ENCODE measurements around the gene PLBD2.
"Not testable (repeated sequence)": the region's sequence is repeated elsewhere in the genome, so short reads cannot be mapped to it uniquely, and the experiment has no call there.

Gene PLBD2

GRCh38 chr12:113348849-113349536 is 9.4 kb upstream of the PLBD2 start:
- H3K9me2 ChIP-seq (replicated peaks; ENCODE audit: low read depth, low read length), result no peaks in the 10 kb centered on the region
- H3K79me2 ChIP-seq (ENCODE audit: insufficient read depth, low read length), result no peaks in the 10 kb centered on the region
- H3K9ac ChIP-seq (ENCODE audit: low read depth, low read length, poor library complexity, severe bottlenecking), result no peak overlapping the region
- no peaks in the 10 kb centered on the region for H3K27me3 ChIP-seq (ENCODE audit: insufficient read depth, low read length, poor library complexity, severe bottlenecking)
- no peak overlapping the region for H3K4me3 ChIP-seq (ENCODE audit: low read length, poor library complexity, severe bottlenecking)
- H3K36me3 ChIP-seq (ENCODE audit: insufficient read depth, low read length), result no peaks in the 10 kb centered on the region
- no peak overlapping the region for H3K4me2 ChIP-seq (ENCODE audit: low read depth, low read length, poor library complexity, severe bottlenecking)
- no peaks in the 10 kb centered on the region for H3F3A ChIP-seq (ENCODE audit: low read depth)
- no peaks in the 10 kb centered on the region for H4K20me1 ChIP-seq (ENCODE audit: insufficient read depth, low read length, poor library complexity, severe bottlenecking)
- H3K9me3 ChIP-seq (ENCODE audit: insufficient read depth, low read depth, low read length), result no peaks in the 10 kb centered on the region
- no peak for TF ChIP-seq CTCF (conservative IDR thresholded peaks at IDR 0.05; ENCODE audit: low read length)
- TF ChIP-seq EZH2phosphoT487 (IDR thresholded peaks at IDR 0.05; ENCODE audit: borderline replicate concordance), result no peak
- H3K4me1 ChIP-seq (ENCODE audit: insufficient read depth, low read length, poor library complexity, severe bottlenecking), result no peaks in the 10 kb centered on the region
- no peak overlapping the region for H2AFZ ChIP-seq (ENCODE audit: low read length)

- H2AFZ ChIP-seq (ENCODE audit: low read length), result no peak overlapping the region
- no peak overlapping the region for H3K9ac ChIP-seq (ENCODE audit: low read depth, low read length, poor library complexity, severe bottlenecking)
- no peaks in the 10 kb centered on the region for H3K4me1 ChIP-seq (ENCODE audit: insufficient read depth, low read length, poor library complexity, severe bottlenecking)
- no peak overlapping the region for H3K4me2 ChIP-seq (ENCODE audit: low read depth, low read length, poor library complexity, severe bottlenecking)
- H3K9me3 ChIP-seq (ENCODE audit: insufficient read depth, low read depth, low read length), result no peaks in the 10 kb centered on the region
- H3K4me3 ChIP-seq (ENCODE audit: low read length, poor library complexity, severe bottlenecking), result no peak overlapping the region
- TF ChIP-seq CTCF (conservative IDR thresholded peaks at IDR 0.05; ENCODE audit: low read length) (no peak), EZH2phosphoT487 (IDR thresholded peaks at IDR 0.05; ENCODE audit: borderline replicate concordance) (no peak)
- H3K36me3 ChIP-seq (ENCODE audit: insufficient read depth, low read length), result no peaks in the 10 kb centered on the region
- H4K20me1 ChIP-seq (ENCODE audit: insufficient read depth, low read length, poor library complexity, severe bottlenecking), result no peaks in the 10 kb centered on the region
- H3K9me2 ChIP-seq (replicated peaks; ENCODE audit: low read depth, low read length), result no peaks in the 10 kb centered on the region
- H3K79me2 ChIP-seq (ENCODE audit: insufficient read depth, low read length), result no peaks in the 10 kb centered on the region
- H3K27me3 ChIP-seq (ENCODE audit: insufficient read depth, low read length, poor library complexity, severe bottlenecking), result no peaks in the 10 kb centered on the region
- H3F3A ChIP-seq (ENCODE audit: low read depth), result no peaks in the 10 kb centered on the region
These were observed 7.3 kb upstream of the PLBD2 start for GRCh38 chr12:113351089-113351488.

- H3K9me3 ChIP-seq (ENCODE audit: insufficient read depth, low read depth, low read length); H2AFZ ChIP-seq (ENCODE audit: low read length); H3K4me2 ChIP-seq (ENCODE audit: low read depth, low read length, poor library complexity, severe bottlenecking); H3K4me3 ChIP-seq (ENCODE audit: low read length, poor library complexity, severe bottlenecking); H3K4me1 ChIP-seq (ENCODE audit: insufficient read depth, low read length, poor library complexity, severe bottlenecking); H3K27me3 ChIP-seq (ENCODE audit: insufficient read depth, low read length, poor library complexity, severe bottlenecking); H3K36me3 ChIP-seq (ENCODE audit: insufficient read depth, low read length); H3K9me2 ChIP-seq (replicated peaks; ENCODE audit: low read depth, low read length); H4K20me1 ChIP-seq (ENCODE audit: insufficient read depth, low read length, poor library complexity, severe bottlenecking); H3K9ac ChIP-seq (ENCODE audit: low read depth, low read length, poor library complexity, severe bottlenecking); H3K79me2 ChIP-seq (ENCODE audit: insufficient read depth, low read length); H3F3A ChIP-seq (ENCODE audit: low read depth): not testable (repeated sequence)
These were observed 4.2 kb upstream of the PLBD2 start for GRCh38 chr12:113354192-113354591.

All from Loucy (cell line).